NCI-H526 treated with DMSO at 0.1 percent for 48 hours (cell line): ENCODE measurements around the gene FOCAD.
"Not testable (repeated sequence)": the region's sequence is repeated elsewhere in the genome, so short reads cannot be mapped to it uniquely, and the experiment has no call there.

Experiments
- DNase-seq: peaks from one replicate; lab custom pipeline; 2025; lab: John Stamatoyannopoulos, UW

FOCAD gene

DNA sequence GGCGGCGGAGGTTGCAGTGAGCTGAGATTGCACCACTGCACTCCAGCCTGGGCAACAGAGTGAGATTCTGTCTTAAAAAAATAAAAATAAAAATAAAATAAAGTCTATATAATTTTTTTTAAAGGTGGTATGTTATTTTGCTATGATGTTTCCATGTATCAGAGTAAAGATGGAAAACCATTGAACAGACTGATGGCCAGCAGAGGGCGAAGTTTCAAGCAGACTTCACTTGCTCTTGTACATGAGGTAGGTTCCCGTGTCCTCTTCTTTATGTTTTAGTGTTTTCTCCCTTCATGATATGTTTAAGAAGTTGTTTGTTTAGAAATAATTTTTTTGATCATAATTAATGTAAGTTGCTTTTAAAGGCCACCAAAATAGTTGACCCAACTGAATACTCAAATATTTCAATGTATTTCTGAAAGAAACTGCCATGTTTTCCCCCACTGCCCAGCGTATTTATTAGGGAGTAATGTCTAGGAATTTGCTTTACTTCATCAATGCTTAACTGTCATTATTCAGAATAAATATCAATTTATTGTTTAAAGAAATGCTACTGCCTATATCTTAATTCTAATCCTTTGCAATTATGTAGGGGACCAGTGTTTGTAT lies 201.0 kb downstream of the FOCAD start:
- DNase-seq, result peak; percentile 34

DNA sequence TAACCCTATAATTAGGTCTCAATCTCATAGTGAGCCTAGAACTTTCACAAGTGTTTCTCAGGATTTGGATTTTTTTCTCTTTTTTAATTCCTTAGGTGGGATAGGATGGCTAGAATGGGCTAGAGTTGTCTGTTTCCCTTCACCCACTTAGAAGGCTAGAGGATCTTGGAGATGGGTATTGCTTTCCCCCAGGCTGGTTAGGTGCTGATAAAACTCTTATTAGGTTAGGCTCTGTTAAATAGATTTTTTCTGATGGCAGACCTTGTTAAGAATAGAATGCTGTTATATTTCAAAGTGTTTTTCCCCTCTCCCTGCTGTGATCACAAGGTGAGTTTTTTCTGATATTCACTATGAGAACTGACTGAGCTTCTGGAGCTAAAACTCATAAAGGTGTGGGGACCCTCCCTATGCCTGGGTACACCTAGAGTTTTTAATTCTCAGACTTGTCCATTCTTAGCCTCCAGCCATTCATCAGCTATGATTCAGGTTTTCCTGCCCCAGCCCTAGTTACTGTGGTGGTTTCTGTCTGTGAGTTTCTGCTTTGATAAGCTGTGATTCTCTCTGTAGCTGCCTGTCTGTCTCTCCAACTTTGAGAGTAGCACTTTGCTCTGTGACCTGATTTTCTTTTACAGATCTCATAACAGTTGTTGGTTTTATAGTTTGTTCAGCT lies 215.0 kb downstream of the FOCAD start:
- DNase-seq, result no peak

DNA sequence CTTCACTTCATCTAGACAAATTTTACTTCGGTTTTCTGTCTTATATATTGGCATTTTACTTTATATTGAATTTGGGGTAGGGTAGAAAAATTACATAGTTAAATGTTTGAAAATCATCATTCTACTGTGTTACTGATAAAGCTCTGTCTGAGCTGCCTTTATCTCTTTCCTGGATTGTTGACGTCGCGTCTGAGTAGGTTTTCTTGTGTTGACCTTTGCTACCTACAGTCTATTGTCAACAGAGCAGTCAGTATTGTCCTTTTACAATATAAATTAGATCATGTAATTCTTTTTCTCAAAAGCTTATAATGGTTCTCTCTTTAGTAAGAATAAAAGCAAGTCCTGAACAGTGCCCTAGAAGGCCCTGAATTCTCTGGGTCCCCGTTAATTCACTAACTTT lies 219.2 kb downstream of the FOCAD start:
- no peak for DNase-seq

DNA sequence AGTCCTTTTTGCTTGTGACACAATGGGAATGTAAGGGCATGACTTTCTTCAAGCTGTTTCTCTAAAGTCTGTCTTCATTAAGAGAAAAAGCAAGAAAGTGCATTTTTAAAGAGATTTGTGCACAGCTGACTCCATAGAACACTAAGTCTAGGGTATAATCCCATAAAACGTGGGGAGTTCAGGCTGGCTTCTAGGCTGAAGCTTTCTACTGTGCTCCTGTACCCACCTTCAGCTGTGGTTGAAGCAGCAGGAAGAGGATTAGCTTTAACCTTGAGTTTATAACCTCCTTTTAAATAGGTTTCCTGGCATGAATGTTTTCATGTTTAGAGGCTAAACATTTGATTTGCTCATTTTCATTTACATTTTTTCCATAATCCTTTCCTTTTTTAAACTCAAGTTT lies 220.9 kb downstream of the FOCAD start:
- no peak for DNase-seq

DNA sequence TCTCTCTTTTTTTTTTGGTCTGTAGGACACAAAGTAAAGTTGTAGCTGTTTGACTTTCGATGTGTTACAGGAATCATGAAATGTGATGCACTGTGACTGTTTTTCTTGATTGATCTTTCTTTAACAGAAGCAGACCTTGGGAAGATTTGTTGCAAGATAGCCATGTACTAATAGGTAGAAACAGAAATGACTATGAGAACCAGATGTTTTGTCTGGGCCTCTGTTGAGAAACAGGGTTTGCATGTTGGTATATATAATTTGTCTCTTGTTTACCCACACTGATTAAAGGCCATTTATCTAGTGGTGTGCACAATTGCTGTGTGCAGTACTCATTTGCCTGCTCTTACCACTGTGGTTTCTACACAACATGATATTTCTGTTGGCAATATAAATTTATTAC lies 222.3 kb downstream of the FOCAD start:
- DNase-seq, result peak; percentile 85

DNA sequence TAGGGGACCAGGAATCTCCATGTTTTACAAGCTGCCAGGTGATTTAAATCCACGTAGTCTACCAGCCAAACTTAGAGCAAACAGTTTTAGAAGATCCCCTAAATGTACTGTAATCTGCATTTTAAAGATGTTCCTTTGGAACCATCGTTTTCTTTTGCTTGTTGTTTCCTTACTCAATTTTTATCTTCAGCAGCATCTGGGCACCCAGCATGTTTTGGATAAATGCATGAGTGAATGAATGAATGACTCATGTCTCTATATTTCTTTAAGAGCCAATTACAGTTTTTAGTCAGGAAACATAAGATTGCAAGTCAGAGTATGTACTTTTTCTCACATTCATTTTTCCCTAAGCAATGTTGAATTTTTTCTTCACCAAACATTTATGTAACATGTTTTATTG lies 224.4 kb downstream of the FOCAD start:
- no peak for DNase-seq

DNA sequence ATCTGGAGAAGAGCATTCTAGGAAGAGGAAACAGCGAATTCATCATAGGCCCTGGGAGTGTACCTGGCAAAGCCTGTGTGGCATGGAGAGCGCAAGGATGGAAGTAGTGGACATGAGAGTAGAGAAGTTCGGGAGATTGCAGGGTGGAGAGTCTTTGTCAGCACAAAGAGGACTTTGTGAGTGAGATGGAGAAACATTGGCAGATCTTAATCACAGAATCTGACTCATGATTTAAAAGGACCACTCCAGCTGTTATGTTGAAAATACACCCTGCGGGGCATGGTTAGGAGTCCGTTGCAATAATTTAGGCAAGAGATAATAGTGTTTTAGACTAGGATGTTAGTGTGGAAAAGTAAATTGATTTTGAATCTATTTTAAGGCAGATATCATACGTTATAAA lies 230.5 kb downstream of the FOCAD start:
- DNase-seq, result no peak

DNA sequence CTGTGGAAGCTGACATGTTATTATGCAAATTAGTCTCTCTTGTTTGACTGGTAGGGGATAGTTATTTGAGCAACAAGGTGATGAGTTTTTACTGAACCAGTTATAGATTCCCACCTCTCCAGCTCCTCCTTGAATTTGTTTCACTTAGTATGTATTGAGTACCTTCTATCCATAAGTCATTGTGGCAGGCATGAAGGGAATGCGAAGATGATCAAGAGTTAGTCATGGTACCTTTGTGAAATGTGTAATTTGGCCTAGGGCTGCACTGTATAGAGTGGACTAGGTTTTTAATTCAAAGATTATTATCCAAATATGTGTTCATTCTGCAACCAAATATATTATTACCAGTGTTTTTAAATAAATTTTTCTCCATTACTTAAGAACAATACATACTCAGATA lies 237.3 kb downstream of the FOCAD start:
- no peak for DNase-seq

DNA sequence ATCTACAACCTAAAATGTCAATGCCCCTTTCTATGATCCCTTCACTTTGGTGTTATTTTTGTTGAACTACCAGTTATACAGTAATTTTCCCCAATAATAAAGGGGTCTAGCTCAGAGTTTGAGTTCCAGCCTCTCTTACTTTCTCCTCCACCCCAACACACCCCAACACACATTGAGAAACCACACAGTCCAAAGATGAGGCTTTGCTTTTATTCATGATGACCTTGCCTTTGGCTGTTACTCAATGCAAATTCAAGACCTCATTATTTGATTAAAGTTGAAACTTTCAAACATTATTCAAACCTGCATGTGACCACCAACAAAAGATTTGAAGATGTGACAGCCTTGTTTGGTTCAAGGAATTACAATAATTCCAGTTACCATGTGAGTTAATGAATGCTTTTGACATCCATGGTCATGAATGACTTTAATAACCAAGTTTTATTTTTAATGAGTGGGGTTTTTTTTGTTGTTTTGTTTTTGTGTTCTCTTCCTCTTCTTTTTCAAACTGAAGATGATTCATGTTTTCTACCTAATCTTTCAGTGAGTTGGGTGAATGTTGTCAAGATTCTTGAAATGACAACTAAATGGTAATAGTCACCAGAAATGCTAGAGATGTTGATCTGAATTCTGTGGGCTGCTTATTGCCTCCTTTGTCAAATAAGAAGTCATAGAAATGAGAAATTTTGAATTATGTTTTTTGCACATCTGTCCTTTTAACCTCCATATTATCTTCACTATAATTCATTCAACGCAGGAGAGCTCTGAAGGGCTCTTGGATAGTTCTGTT lies 241.4 kb downstream of the FOCAD start:
- peak; percentile 43 for DNase-seq

DNA sequence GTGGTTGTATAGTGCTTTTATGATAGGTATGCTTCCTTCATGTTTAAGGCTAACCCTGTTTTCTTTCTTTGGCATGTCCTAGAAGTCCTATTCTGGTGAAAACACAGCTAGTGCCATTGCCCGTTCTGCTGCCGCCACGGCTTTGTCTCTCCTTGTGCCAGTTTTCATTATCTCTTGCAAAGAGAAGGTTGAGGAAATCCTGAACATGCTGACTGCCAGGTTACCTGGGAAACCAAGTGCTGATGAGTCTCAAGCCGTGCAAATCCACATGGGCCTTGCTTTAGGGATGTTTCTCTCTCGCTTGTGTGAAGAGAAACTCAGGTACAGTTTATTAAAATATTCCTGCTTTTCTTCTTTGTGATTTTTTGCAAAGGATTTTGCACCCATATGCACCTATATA lies 245.2 kb downstream of the FOCAD start:
- DNase-seq, result no peak

DNA sequence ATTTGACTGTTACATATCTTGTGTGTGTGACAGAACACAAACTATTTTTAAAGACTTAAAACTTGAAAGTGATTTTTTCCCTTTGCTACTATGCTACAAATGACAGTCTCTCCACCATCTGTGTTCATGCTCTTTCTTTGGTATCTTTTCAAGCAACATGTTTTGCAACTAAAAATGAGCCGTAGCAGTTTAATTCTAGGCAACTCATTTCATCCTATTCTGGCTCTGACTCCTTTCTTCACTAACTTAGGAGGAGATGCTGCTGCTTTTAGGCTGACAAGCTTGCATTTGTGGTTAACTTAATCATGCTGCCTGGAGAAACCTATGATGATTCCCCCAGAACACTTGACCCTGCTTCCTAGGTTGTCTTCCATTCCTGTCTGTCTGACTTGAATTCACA lies 246.8 kb downstream of the FOCAD start:
- no peak for DNase-seq

DNA sequence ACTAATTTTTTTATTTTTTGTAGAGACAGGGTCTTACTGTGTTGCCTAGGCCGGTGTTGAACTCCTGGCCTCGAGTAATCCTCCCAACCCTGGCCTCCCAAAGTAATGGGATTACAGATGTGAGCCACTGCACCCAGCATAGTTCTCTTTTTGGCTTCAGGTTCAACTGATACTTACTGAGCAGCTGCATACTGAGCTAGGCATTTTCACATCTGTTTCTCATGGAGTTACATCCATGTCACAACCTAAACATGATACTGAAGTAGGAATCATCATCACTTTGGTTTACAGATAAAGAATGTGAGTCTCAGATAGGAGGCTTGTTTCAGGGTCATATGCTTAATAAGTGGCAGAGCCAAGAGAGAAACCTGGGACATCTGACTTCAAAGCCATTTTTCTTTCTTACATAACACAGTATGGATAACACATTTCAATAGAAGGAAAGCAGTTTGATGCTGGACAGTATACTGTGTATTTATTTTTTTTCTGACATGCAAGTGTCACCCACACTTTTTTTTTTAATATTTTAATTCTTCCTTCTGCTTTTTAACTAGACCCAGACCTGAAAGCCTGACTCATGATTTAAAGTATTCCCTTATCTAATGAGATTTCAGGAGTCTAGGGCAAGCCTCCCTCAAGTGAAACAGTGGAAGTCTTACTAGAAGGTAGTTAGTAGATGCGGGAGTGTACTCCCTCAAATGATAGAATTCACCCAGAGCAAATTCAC lies 256.6 kb downstream of the FOCAD start:
- DNase-seq, result no peak

DNA sequence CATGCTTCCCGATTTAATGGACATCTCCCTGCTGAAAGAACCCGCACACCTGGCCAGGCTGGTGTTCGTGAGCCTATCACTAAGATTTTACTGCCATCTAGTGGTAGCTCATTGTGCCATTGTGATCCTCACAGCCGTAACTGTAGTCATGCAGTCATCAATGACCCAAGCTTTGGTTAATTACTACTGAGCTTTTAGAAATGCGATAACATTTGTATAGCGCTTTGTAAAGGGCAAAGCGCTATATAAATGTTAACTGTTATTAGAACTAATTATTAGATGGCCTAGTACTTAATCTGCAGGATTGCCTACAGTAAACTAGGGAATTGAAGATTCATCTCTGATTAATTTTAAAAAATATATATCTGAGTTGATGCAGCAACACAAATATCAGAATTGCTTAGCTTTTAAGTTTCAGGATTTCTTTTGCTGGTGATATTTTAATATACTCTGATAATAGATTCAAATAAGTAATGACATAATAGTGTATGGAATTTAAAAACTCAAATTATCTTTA lies 257.2 kb downstream of the FOCAD start:
- DNase-seq, result peak; percentile 86

DNA sequence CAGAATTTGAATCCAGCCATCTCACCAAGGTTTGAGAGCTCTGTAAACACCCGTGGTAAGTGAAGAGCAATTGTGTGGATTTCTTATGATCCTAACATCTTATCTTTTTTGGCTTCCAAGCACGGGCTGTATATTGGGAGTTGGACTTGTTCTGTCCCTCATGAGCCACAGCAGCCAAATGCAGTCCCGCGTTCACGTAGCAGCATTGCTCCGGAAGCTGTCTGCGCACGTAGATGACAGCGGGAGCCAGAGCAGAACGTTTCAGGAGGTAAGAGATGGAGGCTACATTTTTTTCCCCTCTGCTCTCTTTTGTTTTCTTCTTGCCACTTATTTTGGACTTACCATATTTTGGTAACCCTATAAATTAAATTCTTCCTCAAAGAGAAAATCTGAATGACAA lies 260.4 kb downstream of the FOCAD start:
- DNase-seq, result no peak

DNA sequence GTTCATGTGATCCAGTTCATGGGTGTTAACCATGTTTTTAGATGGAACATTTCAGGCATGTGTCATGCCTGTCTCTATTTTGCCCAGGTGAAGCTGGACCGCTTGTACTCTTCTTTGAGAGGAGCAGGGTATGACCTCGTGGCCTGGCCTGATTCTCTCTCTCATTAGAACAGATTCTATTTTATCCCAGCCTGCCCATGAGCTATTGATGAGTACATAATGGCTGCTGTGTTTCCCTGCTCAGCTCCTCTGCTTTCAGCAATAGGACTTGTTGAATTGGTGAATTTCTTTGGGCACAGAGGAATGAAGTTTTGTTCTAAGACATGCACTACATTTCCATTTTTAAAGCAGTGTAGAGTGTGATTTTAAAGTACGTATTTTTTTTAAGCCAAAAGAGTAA lies 261.2 kb downstream of the FOCAD start:
- DNase-seq, result no peak

DNA sequence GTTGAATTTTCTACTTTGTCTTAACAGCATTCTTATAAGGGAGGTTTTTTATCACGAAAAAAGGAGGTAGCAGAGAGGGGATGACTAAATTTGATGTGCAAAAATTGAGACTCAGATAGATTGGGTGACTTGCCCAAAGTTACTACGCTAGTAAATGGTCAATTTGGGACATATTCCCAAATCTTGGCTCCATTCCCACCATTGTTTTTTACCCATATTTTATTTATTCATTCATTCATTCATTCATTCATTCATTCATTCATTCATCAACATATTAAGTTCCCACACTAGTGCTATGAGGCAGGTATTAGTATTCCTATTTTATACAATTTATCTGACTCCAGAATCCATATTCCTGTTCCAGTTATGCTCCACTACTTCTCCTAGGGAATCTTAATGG lies 261.8 kb downstream of the FOCAD start:
- DNase-seq, result no peak

DNA sequence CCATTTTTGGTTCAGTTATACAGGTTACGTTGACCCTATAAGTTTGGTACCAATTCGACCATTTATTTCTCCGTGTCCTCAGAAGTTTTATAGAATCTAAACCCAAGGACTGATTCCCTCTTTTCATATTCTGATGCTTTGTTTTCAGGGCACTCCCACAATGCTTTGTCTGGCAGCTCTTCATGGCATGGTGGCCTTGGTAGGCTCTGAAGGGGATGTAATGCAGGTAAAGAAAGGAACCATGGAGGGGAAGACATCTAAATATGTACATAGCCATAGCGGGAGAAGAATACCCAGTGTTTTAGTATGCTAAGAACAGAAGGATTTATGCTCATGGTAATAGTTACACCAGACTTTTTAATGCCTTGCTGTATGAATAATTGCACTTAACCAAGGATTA lies 264.6 kb downstream of the FOCAD start:
- no peak for DNase-seq

DNA sequence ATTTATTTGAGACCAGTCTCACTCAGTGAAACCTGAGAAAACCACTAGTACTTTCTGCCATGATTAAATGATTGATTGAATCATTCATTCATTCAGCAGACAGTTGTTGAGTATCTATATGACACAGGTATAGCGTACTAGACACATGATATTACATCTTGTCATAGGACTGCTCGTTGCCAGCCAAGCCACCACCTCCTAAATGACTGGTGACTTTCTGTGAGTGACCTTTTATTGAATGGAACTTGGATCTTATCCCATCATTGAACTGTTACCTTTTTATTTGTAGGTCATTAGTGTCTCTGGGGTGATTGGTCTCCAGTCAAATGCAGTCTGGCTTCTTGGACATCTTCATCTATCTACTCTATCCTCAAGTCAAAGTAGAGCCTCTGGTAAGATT lies 266.6 kb downstream of the FOCAD start:
- no peak for DNase-seq

DNA sequence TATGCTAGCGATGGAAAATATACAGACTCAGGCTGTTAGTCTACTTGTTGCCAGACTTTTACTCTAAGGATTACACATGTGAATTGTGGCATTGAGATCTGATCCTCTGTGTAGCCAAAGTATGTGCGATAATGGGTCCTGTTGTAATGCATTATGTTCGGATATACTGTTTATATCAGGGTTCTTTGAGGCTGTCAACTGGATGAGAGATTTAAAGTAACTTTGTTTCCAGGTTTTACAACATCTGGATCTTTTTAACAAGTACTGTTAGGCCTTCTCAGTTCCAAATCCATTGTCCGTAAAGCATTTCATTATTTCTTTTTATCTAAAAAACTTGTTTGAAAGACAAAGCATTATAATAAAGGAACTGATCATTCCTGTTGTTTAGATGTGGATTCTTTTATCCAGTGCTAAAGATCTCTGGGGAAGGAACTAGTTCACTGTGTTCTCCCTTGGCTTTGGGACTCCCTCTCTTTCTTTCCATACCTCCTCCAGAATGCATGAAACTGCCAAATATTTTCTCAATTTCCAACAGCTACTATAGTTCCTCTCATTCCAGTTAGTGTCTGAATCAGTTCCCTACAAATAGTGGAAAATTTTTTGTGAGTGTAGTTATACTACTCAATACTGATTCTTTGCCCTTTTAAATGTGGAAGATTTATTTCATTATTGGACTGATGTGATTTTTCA lies 278.6 kb downstream of the FOCAD start:
- DNase-seq, result no peak

DNA sequence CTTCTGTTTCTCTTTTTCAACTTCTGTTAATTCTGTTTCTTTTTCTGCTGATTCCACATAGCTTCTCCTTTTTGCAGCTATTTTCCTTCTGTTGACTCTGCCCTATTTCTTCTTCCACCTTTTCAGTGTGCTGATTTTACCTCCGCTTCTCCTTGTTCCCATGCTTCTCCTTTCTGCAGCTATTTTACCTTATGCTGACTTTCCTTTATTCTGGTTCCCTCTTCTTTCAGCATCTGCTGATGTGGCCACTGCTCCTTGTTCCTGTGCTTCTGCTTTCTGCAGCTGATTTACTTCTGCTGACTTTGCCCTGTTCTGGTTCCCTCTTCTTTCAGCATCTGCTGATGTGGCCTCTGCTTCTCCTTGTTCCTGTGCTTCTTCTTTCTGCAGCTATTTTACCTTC lies 288.6 kb downstream of the FOCAD start:
- DNase-seq, result no peak

DNA sequence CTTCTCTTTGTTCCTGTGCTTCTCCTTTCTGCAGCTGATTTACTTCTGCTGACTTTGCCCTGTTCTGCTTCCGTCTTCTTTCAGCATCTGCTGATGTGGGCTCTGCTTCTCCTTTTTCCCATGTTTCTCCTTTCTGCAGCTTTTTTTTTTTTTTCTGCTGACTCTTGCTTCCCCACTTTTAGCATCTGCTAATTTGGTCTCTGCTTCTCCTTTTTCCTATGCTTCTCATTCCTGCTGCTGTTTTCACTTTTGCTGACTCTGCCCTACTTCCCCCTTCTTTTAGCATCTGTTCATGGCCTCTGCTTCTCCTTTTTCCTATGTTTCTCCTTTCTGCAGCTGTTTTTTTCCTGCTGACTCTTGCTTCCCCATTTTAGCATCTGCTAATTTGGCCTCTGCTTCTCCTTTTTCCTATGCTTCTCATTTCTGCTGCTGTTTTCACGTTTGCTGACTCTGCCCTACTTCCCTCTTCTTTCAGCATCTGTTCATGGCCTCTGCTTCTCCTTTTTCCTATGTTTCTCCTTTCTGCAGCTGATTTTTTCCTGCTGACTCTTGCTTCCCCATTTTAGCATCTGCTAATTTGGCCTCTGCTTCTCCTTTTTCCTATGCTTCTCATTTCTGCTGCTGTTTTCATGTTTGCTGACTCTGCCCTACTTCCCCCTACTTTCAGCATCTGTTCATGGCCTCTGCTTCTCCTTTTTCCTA lies 289.3 kb downstream of the FOCAD start:
- DNase-seq, result not testable (repeated sequence)
